ENCODE results near the gene DOP1A.

- TF ChIP-seq SNAPC4 (CRISPR knock-in tag; IDR thresholded peaks at IDR 0.05) = no peak
- TF ChIP-seq JUND (CRISPR knock-in tag; IDR thresholded peaks at IDR 0.05) = no peak
- TF ChIP-seq, protein P1, sequence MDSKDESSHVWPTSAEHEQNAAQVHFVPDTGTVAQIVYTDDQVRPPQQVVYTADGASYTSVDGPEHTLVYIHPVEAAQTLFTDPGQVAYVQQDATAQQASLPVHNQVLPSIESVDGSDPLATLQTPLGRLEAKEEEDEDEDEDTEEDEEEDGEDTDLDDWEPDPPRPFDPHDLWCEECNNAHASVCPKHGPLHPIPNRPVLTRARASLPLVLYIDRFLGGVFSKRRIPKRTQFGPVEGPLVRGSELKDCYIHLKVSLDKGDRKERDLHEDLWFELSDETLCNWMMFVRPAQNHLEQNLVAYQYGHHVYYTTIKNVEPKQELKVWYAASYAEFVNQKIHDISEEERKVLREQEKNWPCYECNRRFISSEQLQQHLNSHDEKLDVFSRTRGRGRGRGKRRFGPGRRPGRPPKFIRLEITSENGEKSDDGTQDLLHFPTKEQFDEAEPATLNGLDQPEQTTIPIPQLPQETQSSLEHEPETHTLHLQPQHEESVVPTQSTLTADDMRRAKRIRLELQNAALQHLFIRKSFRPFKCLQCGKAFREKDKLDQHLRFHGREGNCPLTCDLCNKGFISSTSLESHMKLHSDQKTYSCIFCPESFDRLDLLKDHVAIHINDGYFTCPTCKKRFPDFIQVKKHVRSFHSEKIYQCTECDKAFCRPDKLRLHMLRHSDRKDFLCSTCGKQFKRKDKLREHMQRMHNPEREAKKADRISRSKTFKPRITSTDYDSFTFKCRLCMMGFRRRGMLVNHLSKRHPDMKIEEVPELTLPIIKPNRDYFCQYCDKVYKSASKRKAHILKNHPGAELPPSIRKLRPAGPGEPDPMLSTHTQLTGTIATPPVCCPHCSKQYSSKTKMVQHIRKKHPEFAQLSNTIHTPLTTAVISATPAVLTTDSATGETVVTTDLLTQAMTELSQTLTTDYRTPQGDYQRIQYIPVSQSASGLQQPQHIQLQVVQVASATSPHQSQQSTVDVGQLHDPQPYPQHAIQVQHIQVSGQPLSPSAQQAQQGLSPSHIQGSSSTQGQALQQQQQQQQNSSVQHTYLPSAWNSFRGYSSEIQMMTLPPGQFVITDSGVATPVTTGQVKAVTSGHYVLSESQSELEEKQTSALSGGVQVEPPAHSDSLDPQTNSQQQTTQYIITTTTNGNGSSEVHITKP (CRISPR knock-in tag; IDR thresholded peaks at IDR 0.05; ENCODE audit: low read depth) = no peak
- TF ChIP-seq, protein P2, sequence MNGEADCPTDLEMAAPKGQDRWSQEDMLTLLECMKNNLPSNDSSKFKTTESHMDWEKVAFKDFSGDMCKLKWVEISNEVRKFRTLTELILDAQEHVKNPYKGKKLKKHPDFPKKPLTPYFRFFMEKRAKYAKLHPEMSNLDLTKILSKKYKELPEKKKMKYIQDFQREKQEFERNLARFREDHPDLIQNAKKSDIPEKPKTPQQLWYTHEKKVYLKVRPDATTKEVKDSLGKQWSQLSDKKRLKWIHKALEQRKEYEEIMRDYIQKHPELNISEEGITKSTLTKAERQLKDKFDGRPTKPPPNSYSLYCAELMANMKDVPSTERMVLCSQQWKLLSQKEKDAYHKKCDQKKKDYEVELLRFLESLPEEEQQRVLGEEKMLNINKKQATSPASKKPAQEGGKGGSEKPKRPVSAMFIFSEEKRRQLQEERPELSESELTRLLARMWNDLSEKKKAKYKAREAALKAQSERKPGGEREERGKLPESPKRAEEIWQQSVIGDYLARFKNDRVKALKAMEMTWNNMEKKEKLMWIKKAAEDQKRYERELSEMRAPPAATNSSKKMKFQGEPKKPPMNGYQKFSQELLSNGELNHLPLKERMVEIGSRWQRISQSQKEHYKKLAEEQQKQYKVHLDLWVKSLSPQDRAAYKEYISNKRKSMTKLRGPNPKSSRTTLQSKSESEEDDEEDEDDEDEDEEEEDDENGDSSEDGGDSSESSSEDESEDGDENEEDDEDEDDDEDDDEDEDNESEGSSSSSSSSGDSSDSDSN (CRISPR knock-in tag; IDR thresholded peaks at IDR 0.05) = no peak
- no peak for TF ChIP-seq NFATC3 (CRISPR knock-in tag; IDR thresholded peaks at IDR 0.05)
These were observed 101.1 kb downstream of the DOP1A start for GRCh38 chr6:83168556-83168955.
